GM23248 (cell line): ENCODE results near the gene ZNF428.

ENCODE experiments used
- EZH2 ChIP-seq: fragments of 200-600 bp; sonication (generic); IDR thresholded peaks from 2 replicates; pipeline ENCODE4 v1.6.1; 2018; ENCODE audit warnings: antibody characterized with exemption, mild to moderate bottlenecking; ENCODE audit not compliant: insufficient read depth, poor library complexity, severe bottlenecking
- EZH2phosphoT487 ChIP-seq: fragments of 200-600 bp; sonication (generic); IDR thresholded peaks from 2 replicates; pipeline ENCODE4 v1.6.1; 2018; ENCODE audit warnings: antibody characterized with exemption, moderate library complexity, mild to moderate bottlenecking, low read depth; ENCODE audit not compliant: insufficient read depth

DNA sequence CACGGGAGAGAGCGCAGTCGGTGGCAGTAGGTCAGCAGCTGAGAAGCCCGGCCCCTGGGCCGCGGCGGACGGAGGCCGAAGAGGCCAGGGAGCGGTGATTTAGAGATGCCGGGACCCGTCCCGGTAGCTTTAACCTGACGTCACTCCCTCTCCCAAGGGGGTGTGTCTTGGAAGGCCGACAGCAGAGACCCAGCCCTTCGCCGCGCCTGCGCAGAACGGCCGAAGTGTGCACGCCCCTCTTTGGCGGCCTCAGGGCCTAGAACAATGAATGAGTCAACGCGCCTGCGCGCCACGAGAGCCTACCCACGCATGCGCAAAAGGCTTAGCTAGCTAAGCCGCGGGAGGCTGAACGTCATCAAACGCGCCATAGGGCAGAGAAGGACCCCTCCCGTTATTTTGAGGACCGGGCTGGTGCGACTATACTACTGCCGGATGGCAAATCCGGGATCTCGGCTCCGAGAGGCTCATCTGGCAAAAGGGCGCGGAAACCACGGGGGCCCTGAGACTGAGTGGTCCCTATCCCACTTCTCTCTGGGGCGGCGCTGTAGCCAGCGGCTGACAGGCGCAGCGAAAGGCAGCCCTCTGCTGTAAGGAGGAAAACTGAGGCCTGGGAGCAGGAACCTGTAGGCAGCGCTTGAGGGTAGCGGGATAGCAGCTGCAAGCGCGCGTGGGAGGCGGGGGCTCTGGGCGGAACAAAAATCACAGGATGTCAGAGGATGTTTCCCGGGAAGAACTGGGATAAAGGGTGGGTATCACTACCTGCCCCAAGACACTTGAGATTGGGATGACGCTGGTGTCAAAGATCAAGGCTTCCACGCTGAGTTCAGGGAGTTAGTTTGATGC, 23.2 kb downstream of the ZNF428 start, which contains the start of the genes IRGQ and ZNF576:
- TF ChIP-seq EZH2 (no peak), EZH2phosphoT487 (no peak)
